Stimulated activated naive CD8-positive, alpha-beta T cell treated with anti-CD3 and anti-CD28 coated beads, Interleukin-15, Interleukin-2, amounts not matched to agents 100 U/mL and 50 U/mL, for 24 hours (primary cell): ENCODE results near the gene SORCS3.
A peak's percentile ranks its signal among the peaks of the same experiment; 100 is the strongest.

Experiments used
- ATAC-seq: fragments of 150-1000 bp; cut with Tn5 transposase; one replicate; pipeline ENCODE4 v1.10.0; 2021
- DNase-seq: peaks from one replicate; pipeline ENCODE4 v3.0.0; 2021

Gene SORCS3

GRCh38 chr10:104641187-104641936 is at the start of gene SORCS3:
Gene SORCS3 (plus strand): TSS chr10:104641290.
- DNase-seq (no peak), ATAC-seq (no peak)

- no peak for ATAC-seq
- DNase-seq = no peak
These were observed 49.6 kb upstream of the SORCS3 start for GRCh38 chr10:104591441-104591840.

- no peak for ATAC-seq
- DNase-seq = no peak
These were observed 39.9 kb upstream of the SORCS3 start for GRCh38 chr10:104601166-104601565.

GRCh38 chr10:104608091-104608828 is 32.8 kb upstream of the SORCS3 start:
- ATAC-seq (no peak), DNase-seq (no peak)

GRCh38 chr10:104612571-104613205 is 28.4 kb upstream of the SORCS3 start:
- DNase-seq (no peak), ATAC-seq (no peak)

- no peak for ATAC-seq
- no peak for DNase-seq
These were observed 27.7 kb upstream of the SORCS3 start for GRCh38 chr10:104613406-104613805.

GRCh38 chr10:104614245-104614831 is 26.8 kb upstream of the SORCS3 start:
- DNase-seq (peak; percentile 47), ATAC-seq (peak; percentile 68)

- ATAC-seq (no peak), DNase-seq (no peak)
These were observed 26.0 kb upstream of the SORCS3 start for GRCh38 chr10:104615136-104615535.

GRCh38 chr10:104617831-104618230 is 23.3 kb upstream of the SORCS3 start:
- DNase-seq (no peak), ATAC-seq (no peak)

GRCh38 chr10:104622175-104622574 is 18.9 kb upstream of the SORCS3 start:
- no peak for DNase-seq
- ATAC-seq = no peak

GRCh38 chr10:104622598-104623209 is 18.4 kb upstream of the SORCS3 start:
- DNase-seq = no peak
- no peak for ATAC-seq

- ATAC-seq = no peak
These were observed 10.4 kb upstream of the SORCS3 start for GRCh38 chr10:104630731-104631130.

GRCh38 chr10:104631946-104632345 is 9.1 kb upstream of the SORCS3 start:
- DNase-seq = no peak
- no peak for ATAC-seq

More at GRCh38 chr10:104630731-104631130, 10.4 kb upstream of the SORCS3 start:
- no peak for DNase-seq

GRCh38 chr10:104638861-104639589 is 2.1 kb upstream of the SORCS3 start:
- DNase-seq (peak; percentile 30), ATAC-seq (no peak)

GRCh38 chr10:104639590-104640338 is 1.3 kb upstream of the SORCS3 start:
- DNase-seq (no peak), ATAC-seq (no peak)

GRCh38 chr10:104640339-104641186 is 527 bp upstream of the SORCS3 start:
- ATAC-seq = no peak
- no peak for DNase-seq

- no peak for ATAC-seq
- no peak for DNase-seq
These were observed 1.0 kb downstream of the SORCS3 start for GRCh38 chr10:104641937-104642657.

GRCh38 chr10:104642658-104643302 is 1.7 kb downstream of the SORCS3 start:
- DNase-seq (peak; percentile 46), ATAC-seq (peak; percentile 42)

GRCh38 chr10:104643303-104643663 is 2.2 kb downstream of the SORCS3 start:
- DNase-seq = no peak
- no peak for ATAC-seq
